ENCODE measurements around the gene SLC9A8.

DNA sequence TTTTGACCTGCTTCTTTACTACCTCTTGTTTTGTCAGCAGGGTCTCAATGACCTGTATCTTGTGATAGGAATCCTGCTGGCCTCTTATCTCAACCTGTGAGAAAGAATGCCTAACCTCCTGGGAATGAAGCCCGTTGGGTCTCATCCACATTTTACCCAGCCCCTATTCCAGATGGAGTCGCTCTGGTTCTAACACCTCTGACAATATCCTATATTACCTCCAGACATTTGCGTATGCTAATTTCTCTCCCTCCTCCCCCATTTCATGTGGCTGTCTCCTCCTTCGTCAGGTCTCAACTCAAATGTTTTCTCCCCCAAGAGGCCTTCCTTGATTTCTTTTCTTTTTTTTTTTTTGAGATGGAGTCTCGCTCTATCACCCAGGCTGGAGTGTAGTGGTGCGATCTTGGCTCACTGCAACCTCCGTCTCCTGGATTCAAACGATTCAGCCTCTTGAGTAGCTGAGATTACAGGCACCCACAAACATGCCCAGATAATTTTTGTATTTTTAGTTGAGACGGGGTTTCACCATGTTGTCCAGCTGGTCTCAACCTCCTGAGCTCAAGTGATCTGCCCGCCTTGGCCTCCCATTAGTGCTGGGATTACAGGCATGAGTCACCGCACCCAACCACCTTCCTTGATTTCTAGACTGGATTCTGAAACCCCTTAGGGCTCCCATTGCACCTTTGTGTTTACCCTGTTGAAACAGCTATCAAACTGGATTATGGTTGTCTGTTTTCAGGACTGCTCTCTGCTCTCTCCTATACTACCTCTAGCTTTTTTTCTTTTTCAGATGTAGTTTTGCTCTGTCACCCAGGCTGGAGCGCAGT is 49.5 kb upstream of the SLC9A8 start:
- TF ChIP-seq, protein P1, sequence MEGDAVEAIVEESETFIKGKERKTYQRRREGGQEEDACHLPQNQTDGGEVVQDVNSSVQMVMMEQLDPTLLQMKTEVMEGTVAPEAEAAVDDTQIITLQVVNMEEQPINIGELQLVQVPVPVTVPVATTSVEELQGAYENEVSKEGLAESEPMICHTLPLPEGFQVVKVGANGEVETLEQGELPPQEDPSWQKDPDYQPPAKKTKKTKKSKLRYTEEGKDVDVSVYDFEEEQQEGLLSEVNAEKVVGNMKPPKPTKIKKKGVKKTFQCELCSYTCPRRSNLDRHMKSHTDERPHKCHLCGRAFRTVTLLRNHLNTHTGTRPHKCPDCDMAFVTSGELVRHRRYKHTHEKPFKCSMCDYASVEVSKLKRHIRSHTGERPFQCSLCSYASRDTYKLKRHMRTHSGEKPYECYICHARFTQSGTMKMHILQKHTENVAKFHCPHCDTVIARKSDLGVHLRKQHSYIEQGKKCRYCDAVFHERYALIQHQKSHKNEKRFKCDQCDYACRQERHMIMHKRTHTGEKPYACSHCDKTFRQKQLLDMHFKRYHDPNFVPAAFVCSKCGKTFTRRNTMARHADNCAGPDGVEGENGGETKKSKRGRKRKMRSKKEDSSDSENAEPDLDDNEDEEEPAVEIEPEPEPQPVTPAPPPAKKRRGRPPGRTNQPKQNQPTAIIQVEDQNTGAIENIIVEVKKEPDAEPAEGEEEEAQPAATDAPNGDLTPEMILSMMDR (IDR thresholded peaks at IDR 0.05; ENCODE audit: borderline replicate concordance, extremely low read depth, low read length, poor library complexity, severe bottlenecking): no peak
- TF ChIP-seq EZH2 (IDR thresholded peaks at IDR 0.05; ENCODE audit: borderline replicate concordance, low read depth, low read length, severe bottlenecking): no peak
